ENCODE data around the gene MGST1.
"Not testable (repeated sequence)": the region's sequence is repeated elsewhere in the genome, so short reads cannot be mapped to it uniquely, and the experiment has no call there.

Gene MGST1

DNA sequence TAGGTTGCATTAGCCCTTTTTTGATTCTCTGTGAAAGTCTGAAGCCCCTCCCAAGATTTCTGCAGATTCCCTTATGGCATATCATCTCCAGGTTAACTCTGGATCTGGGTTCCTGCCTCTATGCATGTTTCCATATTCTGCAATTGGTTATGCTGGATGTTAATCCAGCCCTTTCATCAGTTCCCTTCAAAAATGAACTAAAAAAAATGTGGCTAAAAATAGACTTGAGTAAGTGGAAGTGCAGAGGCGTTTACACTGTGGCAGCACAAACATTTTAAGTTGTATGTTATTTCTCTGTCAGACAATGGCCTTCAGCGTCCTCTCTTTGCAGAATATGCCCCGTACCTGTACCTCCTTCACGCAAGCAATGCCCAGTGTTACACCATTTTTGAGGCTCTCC is 11.4 kb downstream of the MGST1 start:
- DNase-seq, result no peak

DNA sequence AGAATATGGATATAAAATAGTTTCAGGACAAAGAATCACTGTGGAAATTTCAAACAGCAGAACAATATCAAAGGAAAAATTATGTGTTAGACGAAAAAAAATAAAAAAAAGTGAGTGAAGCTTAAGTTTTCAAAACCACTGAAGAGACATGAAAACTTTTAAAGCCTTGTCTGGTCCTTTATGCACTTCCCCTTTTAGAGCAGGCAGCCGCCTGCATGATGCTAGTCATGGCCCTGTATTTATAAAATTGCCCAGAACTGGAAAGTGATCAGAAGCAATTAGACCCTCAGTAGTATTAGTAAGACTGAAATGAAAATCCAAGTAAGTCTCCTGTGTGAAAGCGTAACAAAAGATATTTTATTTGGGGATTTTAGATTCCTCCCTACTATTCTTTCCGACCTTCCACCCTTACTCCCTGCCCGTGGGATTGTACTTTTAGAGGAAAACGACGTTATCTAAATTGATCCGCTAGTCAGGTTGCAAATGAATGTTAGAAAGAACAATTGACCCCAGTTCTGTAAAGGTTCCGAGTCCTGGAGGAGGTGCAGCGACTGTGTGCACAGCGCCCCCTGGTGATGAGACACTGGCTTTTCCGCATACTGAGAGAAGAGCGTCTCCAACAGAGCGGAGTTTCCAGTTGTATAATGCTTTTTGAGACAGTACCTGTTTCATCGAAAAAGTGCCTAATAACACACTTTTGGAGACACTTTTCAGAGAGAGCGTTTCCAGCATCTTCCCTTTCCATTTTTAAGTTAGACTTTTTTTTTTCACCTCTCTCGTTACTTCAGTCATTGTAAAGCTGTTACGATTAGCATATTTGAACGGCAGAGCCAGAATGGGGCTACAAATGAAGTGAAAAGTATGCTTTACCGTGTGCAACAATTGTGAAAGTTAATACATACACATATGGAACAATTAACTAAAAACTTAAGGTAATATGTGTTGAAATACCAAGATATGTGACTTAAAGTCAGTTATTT is 12.4 kb downstream of the MGST1 start:
- no peak for DNase-seq

DNA sequence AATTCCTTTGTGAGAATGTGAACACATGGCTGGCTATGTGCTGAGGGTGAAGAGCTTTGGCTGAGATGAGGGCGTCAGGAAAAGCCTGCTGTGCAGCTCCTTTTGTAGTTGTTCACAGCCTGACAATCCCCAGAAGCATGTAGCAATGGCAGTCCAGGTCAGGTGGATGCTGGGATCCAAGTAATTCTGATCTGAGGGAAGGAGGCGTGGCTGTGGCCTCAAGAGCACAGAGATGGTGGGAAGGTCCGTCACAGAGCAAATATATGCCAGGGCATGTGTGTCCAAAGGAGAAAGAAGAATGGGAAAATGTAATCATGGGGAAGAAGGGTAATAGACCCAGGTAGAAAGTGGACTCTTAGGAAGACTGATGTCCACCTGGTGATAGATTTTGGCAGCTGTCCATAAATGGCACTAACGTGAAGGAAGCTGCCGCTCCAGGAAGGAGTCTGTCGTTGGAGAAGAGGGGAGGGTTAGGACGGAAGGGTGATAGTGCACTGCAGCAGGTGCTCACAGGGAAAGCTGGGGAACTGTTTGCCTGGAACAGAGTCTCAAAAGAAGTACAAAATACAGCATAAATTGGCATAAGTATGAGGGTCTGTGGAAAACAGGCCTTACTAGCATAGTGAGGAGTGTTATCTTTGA is 13.8 kb downstream of the MGST1 start:
- no peak for DNase-seq

DNA sequence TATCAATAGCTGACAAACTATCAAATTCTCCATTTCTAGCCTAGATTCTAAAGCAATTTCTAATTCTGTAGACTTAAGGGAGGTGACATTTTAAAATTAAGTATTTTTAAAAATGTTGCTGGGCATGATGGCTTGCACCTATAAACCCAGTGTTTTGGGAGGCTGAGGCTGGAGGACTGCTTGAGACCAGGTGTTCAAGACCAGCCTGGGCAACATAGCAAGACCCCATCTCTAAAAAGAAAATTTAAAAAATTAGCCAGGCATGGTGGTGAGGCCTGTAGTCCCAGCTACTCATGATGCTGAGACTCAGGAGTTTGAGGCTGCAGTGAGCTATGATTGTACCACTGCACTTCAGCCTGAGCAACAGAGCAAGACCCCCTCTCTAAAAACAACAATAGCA is 15.1 kb downstream of the MGST1 start:
- DNase-seq, result no peak

DNA sequence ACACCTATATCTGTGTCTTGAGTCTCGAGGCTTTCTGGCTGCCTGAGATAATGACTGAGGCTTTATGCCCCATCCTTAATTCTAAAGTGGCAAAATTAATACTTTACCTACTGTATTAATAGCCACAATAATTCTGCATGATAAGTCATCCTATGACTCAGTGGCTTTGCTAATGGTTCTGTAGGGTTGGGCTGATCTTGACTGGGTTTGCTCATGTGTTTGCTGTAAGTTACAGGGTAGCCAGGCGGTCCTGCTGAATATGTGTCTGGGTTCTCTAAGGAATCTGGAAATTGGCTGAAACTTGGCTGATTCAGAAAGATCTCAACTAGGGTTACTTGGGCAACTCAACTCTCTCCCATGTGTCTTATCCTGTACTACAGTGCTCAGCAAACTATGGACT is 21.7 kb downstream of the MGST1 start:
- DNase-seq, result no peak

DNA sequence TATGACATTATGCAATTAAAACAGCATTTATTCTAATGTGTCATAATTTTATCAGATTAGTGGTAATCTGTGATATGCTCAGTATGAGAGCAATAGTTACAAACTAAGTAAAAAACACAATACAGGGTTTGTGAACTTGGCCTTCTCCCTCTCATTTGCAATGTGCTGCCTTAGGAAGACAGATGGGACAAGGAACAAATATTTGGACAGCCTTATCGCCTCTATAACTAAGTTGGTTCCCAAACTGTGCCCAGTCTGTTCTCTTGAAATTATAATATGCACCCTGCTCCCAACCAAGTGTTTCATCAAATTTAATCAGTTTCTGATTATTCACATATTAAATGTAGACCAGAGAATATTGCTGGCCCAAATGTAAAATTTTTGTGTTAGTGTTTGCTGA is 22.7 kb downstream of the MGST1 start:
- no peak for DNase-seq

DNA sequence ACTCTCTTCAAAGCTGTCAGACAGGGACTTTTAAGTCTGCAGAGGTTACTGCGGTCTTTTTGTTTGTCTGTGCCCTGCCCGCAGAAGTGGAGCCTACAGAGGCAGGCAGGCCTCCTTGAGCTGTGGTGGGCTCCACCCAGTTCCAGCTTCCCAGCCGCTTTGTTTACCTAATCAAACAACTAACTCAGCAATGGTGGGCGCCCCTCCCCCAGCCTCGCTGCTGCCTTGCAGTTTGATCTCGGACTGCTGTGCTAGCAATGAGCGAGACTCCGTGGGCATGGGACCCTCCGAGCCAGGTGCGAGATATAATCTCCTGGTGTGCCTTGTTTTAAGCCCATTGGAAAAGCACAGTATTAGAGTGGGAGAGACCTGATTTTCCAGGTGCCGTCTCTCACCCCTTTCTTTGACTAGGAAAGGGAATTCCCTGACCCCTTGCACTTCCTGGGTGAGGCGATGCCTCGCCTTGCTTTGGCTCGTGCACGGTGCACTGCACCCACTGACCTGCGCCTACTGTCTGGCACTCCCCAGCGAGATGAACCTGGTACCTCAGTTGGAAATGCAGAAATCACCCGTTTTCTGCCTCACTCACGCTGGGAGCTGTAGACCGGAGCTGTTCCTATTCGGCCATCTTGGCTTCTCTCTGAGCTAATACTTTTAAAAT is 35.3 kb downstream of the MGST1 start:
- not testable (repeated sequence) for DNase-seq

DNA sequence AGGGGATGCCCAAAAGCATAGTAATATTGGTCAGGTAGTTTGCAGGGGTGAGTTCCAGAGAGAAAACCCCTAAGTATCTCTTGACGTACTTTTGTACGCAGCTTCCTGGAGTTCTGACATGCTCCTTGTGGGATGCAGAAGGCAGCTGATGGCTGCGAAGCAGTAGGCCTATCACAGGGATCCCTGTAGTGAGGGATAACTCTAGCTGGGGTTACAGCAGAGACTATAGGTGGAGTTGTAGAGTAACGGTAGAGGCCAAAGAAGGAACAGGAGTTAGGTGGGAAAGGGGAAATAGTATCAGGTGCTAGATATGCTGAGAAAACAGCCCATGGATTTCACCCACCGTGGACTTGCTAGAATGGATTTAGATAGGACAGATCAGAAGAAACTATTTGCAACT is 37.3 kb downstream of the MGST1 start:
- DNase-seq, result no peak

DNA sequence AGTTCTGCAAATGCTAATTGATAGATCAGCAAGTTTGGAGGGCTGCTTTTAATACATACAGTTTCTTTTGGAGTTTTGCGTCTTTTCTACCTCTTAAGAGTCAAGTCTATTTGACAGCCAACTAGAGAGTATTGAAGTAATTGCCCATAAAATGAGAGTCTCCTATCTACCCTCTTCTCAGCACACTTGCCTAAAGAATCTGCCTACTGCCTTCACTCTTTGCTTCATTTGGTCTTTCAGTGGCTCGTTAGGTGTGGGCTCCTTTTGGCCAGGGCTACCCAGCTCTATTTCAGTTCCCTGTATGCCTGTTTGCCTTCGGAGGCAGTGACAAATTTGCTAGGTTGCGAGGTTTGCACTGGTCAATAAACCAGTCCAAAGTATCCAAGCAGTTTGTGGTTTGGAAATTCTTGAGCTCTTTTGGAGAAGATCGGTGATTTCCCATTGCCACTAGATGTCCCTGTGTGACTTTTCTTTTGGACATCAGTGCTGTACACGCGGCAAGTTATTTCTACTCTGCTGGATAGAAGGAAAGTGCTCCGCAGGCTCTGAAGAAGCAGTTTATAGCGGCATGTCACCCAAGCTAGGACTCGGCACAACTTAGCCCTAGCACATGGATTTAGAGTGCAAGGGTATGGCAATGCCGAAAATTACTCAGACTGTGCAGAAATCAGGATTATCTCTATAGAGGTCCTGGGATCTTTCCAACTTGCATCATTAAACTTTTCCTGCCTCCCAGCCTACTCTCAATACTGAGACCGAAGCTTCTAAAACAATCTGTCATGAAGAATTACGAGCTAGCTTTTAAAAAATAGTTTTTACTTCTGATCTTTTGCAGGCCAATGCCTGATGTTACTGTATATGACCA is 38.6 kb downstream of the MGST1 start:
- no peak for DNase-seq

DNA sequence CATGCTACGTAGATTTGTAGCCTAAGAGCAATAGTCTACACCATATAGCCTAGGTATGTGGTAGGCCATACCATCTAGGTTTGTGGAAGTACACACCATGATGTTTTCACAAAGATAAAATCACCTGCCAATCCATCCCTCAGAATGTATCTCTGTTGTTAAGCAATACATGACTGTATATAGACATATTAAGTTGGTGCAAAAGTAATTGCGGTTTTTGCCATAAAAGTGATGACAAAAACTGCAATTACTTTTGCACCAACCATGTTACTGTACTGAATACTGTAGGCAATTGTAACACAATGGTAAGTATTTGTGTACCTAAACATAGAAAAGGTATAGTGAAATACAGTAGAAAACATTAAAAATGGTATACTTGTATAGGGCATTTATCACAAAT is 40.5 kb downstream of the MGST1 start:
- DNase-seq, result no peak

DNA sequence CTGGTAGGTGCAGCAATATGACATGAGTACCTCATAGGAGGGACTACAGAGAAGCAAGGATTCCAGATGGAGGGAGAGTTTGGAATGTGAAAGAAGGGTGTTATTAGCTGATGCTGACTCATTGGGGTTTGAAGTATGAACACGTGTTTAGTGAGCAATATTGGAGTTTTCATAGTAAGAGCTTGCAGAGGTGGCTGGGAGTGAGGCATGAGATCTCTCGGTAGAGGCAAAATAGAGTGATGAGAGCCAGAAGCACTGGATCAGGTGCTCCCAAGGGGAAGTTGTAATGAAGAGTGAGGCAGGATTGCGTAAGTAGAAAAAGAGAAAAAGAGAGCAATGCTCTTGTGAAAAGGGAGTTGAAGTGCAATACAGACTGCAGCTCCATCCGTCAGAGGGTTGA is 42.1 kb downstream of the MGST1 start:
- DNase-seq, result no peak

DNA sequence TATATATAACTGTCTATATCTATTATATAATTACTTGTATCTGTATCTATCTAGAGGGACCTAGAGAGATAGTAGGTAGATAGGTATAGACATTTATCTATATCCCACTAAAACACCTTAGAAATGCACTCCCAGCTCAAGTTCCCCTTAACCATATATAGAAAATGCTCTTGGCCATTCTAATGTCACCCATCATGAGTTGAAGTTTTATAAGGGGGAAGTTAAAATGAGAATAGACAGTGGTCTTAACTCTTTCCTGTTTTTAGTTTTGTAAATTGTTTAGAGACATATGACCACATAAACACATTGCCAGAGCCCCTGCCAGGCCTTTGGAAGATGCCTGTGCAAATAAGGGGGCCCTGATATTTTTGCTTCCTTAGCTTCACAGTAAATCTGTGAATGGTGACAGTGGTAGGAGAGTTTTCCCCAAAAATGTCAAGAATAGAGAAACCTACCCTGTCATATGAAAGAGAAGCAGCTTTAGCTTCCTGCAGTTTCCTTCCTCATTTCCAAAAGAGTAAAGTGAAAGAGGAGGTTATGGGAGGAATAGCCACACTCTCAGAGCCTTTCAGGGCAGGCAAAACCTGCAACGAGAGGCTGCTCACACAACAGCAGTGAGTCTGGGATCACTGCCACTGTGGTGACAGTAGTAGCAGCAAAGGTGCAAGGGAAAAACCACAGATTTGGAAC is 45.5 kb downstream of the MGST1 start:
- no peak for DNase-seq

DNA sequence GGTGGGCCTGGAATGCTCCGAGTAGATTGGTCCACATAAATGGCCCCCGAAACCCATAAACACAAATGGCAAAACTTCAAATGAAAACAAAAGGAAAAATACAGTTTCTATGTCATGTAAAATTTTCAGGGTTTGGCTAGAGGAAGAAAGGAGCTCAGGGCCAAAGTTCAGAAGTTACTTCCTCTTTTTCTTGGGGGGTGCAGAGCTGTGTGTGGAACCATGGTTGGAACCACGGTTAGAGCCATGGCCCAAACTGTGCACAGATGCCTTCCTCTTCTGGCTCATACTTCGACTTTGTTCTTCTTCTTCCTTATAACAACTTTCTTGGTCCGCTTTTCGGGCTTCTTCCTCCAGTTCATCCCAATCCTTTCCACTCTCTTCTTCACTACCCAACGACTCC is 51.7 kb downstream of the MGST1 start:
- DNase-seq, result no peak

DNA sequence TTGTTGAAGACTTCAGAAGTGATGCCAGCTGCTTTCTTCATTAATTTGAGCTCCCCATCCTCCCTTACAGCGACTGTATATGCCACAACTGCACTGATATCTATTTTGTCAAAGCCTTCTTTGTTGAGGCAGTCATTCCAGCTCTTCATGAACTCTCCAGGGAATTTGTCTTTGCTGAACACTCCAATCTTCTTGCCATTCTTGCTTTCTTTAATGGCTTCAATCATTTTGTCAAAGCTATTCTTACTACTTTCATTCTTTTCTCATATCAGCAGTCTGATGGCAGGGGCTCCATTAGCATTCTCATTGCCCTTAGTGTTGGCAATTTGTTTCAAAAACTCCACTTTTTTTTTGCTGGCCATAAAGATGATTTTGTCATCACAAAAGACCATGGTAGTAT is 54.4 kb downstream of the MGST1 start:
- DNase-seq, result not testable (repeated sequence)

DNA sequence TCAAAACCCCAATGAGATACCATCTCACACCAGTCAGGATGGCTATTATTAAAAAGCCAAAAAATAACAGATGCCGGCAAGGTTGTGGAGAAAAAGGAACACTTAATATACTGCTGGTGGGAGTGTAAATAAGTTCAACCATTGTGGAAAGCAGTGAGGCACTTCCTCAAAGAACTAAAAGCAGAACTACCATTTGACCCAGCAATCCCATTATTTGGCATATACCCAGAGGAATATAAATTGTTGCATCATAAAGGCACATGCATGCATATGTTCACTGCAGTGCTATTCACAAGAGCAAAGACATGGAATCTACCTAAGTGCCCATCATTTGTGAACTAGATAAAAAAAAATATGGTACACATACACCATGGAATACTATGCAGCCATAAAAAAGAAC is 59.9 kb downstream of the MGST1 start:
- no peak for DNase-seq
